SK-N-SH (cell line): ENCODE results near the gene PARN.

Experiments used
- CTCF ChIP-seq: fragments of 200-600 bp; sonication (generic); IDR thresholded peaks from 2 replicates; pipeline ENCODE4 v1.6.1; 2017; ENCODE audit warnings: antibody characterized with exemption, mild to moderate bottlenecking, moderate library complexity
- MAX ChIP-seq: IDR thresholded peaks from 2 replicates; pipeline ENCODE4 v1.4.0; 2012; ENCODE audit warnings: low read depth
- RAD21 ChIP-seq: IDR thresholded peaks from 2 replicates; pipeline ENCODE4 v1.6.1; 2012; ENCODE audit warnings: mild to moderate bottlenecking, low read length
- REST ChIP-seq: IDR thresholded peaks from 2 replicates; pipeline ENCODE4 v1.6.1; 2012; ENCODE audit warnings: mild to moderate bottlenecking, low read depth, low read length, moderate library complexity
- SIN3A ChIP-seq: IDR thresholded peaks from 2 replicates; pipeline ENCODE4 v1.6.1; 2012; ENCODE audit warnings: low read depth, mild to moderate bottlenecking, low read length, moderate library complexity, borderline replicate concordance

- TF ChIP-seq CTCF (no peak), REST (no peak), RAD21 (no peak), SIN3A (no peak), MAX (no peak)
Measured at GRCh38 chr16:14428043-14428442, 202.0 kb downstream of the PARN start.
